Right lobe of liver (tissue), 4 donors: Measurements from ENCODE around the gene ARFGAP3.

Experiments used
- CTCF ChIP-seq, 4 donors: fragments of 200-600 bp in 3 of 4; fragments of 450-650 bp in 1 of 4; IDR thresholded peaks; one replicate each; pipeline versions ENCODE4 v1.5.1 to v1.8.0; 2016 to 2022; ENCODE audit warnings: antibody characterized with exemption in 4 of 4, mild to moderate bottlenecking in 2 of 4
- POLR2A ChIP-seq: fragments of 450-650 bp; IDR thresholded peaks from one replicate; pipeline ENCODE4 v1.6.1; 2017; ENCODE audit warnings: antibody characterized with exemption, mild to moderate bottlenecking
- donor health status: DM: no; HTN: no; CAD: no.
- donor health status: DM: no; HTN: no; CAD: no.
- donor health status: DM: no; HTN: yes; CAD: no.

GRCh38 chr22:42773167-42773566 is 83.9 kb downstream of the ARFGAP3 start:
- TF ChIP-seq CTCF (IDR thresholded peaks at IDR 0.05), result no peak
- no peak for TF ChIP-seq POLR2A
